ENCODE measurements around the gene IRF4. TPM values are rescaled to one million over a fixed set of nuclear protein-coding genes. Genes with fewer than 3 reads are reported as not detected.

Gene IRF4
- total RNA-seq, 1 experiment from 2014 or later, result not detected

DNA sequence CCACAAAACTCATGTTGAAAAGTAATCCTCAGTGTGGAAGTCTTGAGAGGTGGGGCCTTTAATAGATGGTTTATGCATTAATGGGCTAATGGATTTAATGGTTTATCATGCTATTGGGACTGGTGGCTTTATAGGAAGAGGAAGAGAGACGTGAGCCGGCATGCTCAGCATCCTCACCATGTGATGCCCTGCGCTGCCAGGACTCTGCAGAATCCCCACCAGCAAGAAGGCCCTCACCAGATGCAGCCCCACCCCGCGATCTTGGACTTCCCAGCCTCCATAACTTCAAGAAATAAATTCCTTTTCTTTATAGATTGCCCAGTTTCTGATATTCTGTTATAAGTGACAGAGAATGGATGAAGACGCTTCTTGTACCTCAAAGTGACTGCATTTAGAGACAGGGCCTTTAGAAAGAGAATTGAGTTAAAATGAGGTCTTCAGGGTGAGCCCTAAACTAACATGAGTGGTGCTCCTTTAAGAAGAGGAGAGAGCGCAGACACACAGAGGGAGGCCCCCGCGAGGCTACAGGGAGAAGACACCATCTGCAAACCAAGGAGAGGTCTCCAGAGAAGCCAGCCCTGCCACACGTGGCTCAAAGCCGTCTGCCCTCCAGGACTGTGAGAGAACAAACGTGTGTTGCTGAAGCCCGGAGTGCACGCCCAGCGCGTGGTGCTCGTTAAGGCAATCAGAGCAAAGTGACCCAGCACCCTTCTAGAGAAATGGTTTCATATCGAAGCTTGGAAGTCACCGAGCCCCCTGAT is 56.9 kb downstream of the IRF4 start:
- no TSS peak for BruUV-seq (replicated peaks)
- CTCF ChIA-PET, result no interaction called here
- Mint-ChIP-seq H3K9me3 (ENCODE audit: low read depth, unreplicated experiment) (no peaks in the 10 kb centered on the region), H3K4me3 (ENCODE audit: low read depth, unreplicated experiment) (no peak overlapping the region), H3K4me1 (ENCODE audit: low read depth, unreplicated experiment) (no peaks in the 10 kb centered on the region), H3K27me3 (ENCODE audit: unreplicated experiment) (no peaks in the 10 kb centered on the region), H3K27ac (ENCODE audit: unreplicated experiment) (no peak overlapping the region), H3K36me3 (ENCODE audit: insufficient read depth, unreplicated experiment) (no peaks in the 10 kb centered on the region)
- DNase-seq, result no peak
- intact Hi-C loops (cut with micrococcal nuclease; ENCODE audit: unreplicated experiment), result no loop called here
- TF ChIP-seq, protein P1, sequence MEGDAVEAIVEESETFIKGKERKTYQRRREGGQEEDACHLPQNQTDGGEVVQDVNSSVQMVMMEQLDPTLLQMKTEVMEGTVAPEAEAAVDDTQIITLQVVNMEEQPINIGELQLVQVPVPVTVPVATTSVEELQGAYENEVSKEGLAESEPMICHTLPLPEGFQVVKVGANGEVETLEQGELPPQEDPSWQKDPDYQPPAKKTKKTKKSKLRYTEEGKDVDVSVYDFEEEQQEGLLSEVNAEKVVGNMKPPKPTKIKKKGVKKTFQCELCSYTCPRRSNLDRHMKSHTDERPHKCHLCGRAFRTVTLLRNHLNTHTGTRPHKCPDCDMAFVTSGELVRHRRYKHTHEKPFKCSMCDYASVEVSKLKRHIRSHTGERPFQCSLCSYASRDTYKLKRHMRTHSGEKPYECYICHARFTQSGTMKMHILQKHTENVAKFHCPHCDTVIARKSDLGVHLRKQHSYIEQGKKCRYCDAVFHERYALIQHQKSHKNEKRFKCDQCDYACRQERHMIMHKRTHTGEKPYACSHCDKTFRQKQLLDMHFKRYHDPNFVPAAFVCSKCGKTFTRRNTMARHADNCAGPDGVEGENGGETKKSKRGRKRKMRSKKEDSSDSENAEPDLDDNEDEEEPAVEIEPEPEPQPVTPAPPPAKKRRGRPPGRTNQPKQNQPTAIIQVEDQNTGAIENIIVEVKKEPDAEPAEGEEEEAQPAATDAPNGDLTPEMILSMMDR (IDR thresholded peaks at IDR 0.05; ENCODE audit: unreplicated experiment), result no peak

DNA sequence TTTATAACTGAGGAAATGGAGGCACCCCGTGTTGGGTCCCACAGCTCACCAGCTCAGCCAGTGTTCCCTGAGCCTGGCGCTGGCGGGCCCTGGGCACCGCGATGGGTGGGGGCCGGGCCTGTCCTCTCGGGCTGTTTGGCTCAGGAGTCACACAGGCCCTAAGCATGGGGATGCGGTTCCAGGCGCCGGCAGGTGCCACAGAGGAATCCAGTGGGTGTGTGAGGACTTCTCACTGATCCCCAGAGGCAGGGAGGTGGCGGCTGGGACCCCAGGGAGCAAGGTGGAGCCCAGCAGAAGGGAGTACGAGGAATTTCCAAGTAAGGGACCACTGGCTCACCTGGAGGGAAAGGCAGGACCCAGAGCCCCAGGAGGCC is 57.5 kb downstream of the IRF4 start:
- CTCF ChIA-PET, result no interaction called here
- no peak overlapping the region for H3K27ac Mint-ChIP-seq (ENCODE audit: unreplicated experiment)
- no peak overlapping the region for H3K4me3 Mint-ChIP-seq (ENCODE audit: low read depth, unreplicated experiment)
- H3K4me1 Mint-ChIP-seq (ENCODE audit: low read depth, unreplicated experiment), result no peaks in the 10 kb centered on the region
- no peak for DNase-seq
- H3K9me3 Mint-ChIP-seq (ENCODE audit: low read depth, unreplicated experiment), result no peaks in the 10 kb centered on the region
- BruUV-seq (replicated peaks), result no TSS peak
- H3K27me3 Mint-ChIP-seq (ENCODE audit: unreplicated experiment), result peaks cover 4% of the 10 kb centered on the region
- TF ChIP-seq, protein P1 (IDR thresholded peaks at IDR 0.05; ENCODE audit: unreplicated experiment), result no peak
- no peaks in the 10 kb centered on the region for H3K36me3 Mint-ChIP-seq (ENCODE audit: insufficient read depth, unreplicated experiment)
- intact Hi-C loops (cut with micrococcal nuclease; ENCODE audit: unreplicated experiment), result no loop called here

DNA sequence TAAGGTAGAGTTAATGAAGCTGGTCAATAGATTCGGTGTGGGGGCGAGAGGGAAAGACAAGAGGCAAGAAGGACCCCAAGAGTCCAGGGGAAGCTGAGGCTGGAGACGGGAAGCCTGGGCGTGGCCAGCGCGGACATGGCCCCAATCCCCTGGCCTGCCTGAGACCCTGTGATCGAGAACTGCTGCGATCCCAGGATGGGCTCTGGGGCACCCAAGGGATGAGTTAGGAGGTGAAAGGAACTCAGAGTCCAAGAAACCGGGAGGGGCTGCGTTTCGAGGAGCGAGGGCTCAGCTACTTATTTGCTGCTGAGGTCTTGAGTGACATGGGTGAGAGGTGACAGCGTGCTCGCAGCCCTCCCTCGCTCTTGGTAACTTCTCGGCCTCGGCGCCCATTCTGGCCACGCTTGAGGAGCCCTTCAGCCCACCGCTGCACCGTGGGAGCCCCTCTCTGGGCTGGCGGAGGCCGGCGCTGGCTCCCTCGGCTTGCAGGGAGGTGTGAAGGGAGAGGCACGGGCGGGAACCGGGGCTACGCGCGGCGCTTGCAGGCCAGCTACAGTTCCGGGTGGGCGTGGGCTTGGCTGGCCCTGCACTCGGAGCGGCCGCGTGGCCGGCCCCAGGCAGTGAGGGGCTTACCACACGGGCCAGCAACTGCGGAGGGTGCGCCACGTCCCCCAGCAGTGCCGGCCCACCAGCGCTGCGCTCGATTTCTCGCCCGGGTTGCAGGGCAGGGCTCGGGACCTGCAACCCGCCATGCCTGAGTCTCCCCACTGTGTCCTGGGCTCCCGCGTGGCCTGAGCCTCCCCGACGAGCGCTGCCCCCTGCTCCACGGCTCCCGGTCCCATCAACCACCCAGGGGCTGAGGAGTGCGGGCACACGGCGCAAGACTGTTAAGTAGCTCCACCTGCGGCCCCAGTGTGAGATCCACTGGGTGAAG is 58.2 kb downstream of the IRF4 start:
- Mint-ChIP-seq H3K9me3 (ENCODE audit: low read depth, unreplicated experiment) (no peaks in the 10 kb centered on the region), H3K27ac (ENCODE audit: unreplicated experiment) (no peak overlapping the region), H3K27me3 (ENCODE audit: unreplicated experiment) (peaks cover 11% of the 10 kb centered on the region), H3K4me3 (ENCODE audit: low read depth, unreplicated experiment) (no peak overlapping the region), H3K4me1 (ENCODE audit: low read depth, unreplicated experiment) (no peaks in the 10 kb centered on the region), H3K36me3 (ENCODE audit: insufficient read depth, unreplicated experiment) (no peaks in the 10 kb centered on the region)
- DNase-seq, result no peak
- TF ChIP-seq, protein P1 (IDR thresholded peaks at IDR 0.05; ENCODE audit: unreplicated experiment), result no peak
- intact Hi-C loops (cut with micrococcal nuclease; ENCODE audit: unreplicated experiment), result no loop called here
- CTCF ChIA-PET, result interaction anchor here (0.6 kb wide), 1 partner anchor 18 kb away, joined by 5 read pairs; no protein-coding TSS in a partner anchor
- BruUV-seq (replicated peaks), result no TSS peak

DNA sequence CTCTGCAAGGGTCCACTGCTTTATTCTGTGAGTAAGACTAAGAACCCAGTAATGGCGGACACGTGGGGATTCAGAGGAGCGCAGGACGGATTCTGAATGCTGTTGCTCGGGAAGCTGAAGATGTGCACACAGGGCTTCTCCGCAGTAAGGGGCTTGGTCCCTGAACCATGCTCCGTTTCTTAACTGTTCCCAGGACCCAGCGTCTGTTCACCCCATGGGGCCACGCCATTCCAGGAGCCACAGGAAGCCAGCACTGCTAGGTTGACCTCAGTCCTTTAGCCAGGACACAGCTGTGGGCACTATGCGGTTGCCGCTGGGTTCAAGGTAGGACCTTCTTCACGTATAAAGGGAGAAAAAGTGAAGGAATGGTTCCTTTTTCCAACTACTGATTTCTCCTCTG is 59.8 kb downstream of the IRF4 start:
- no TSS peak for BruUV-seq (replicated peaks)
- no peak overlapping the region for H3K4me3 Mint-ChIP-seq (ENCODE audit: low read depth, unreplicated experiment)
- intact Hi-C loops (cut with micrococcal nuclease; ENCODE audit: unreplicated experiment), result no loop called here
- H3K4me1 Mint-ChIP-seq (ENCODE audit: low read depth, unreplicated experiment), result no peaks in the 10 kb centered on the region
- peaks cover 12% of the 10 kb centered on the region for H3K27me3 Mint-ChIP-seq (ENCODE audit: unreplicated experiment)
- CTCF ChIA-PET, result no interaction called here
- H3K27ac Mint-ChIP-seq (ENCODE audit: unreplicated experiment), result no peak overlapping the region
- TF ChIP-seq, protein P1 (IDR thresholded peaks at IDR 0.05; ENCODE audit: unreplicated experiment), result no peak
- no peaks in the 10 kb centered on the region for H3K36me3 Mint-ChIP-seq (ENCODE audit: insufficient read depth, unreplicated experiment)
- no peak for DNase-seq
- no peaks in the 10 kb centered on the region for H3K9me3 Mint-ChIP-seq (ENCODE audit: low read depth, unreplicated experiment)

All from Calu3 (cell line).